BLaER1 (cell line): ENCODE data around the gene KCND1.

ENCODE experiments used
- H3K27ac ChIP-seq: shearing (Covaris generic); formaldehyde crosslinking; 2 replicates; pipeline ENCODE4 v1.8.1; 2022
- H3K27me3 ChIP-seq: shearing (Covaris generic); formaldehyde crosslinking; 2 replicates; pipeline ENCODE4 v1.8.1; 2022
- H3K36me3 ChIP-seq: shearing (Covaris generic); formaldehyde crosslinking; 2 replicates; pipeline ENCODE4 v1.8.1; 2022
- H3K4me1 ChIP-seq: shearing (Covaris generic); formaldehyde crosslinking; 2 replicates; pipeline ENCODE4 v1.8.1; 2022
- H3K4me2 ChIP-seq: shearing (Covaris generic); formaldehyde crosslinking; 2 replicates; pipeline ENCODE4 v1.8.1; 2022
- H3K4me3 ChIP-seq: shearing (Covaris generic); formaldehyde crosslinking; 2 replicates; pipeline ENCODE4 v1.8.1; 2022
- H3K9ac ChIP-seq: shearing (Covaris generic); formaldehyde crosslinking; 2 replicates; pipeline ENCODE4 v1.8.1; 2022
- H3K9me3 ChIP-seq: shearing (Covaris generic); formaldehyde crosslinking; 2 replicates; pipeline ENCODE4 v1.8.1; 2022
- H4K20me1 ChIP-seq: shearing (Covaris generic); formaldehyde crosslinking; 2 replicates; pipeline ENCODE4 v1.8.1; 2022
- Cebpa-rat ChIP-seq: shearing (Covaris generic); IDR thresholded peaks from 2 replicates; pipeline ENCODE4 v1.8.1; 2022

The KCND1 gene

GRCh38 chrX:48918301-48918642 lies 53.4 kb downstream of the KCND1 start:
- no peaks in the 10 kb centered on the region; the same call in 1 of the 2 replicates for H3K9me3 ChIP-seq
- peaks cover 48% of the 10 kb centered on the region for H3K27me3 ChIP-seq
- H3K4me2 ChIP-seq = peak overlapping the region; percentile 89
- H4K20me1 ChIP-seq = peaks cover 62% of the 10 kb centered on the region
- H3K4me3 ChIP-seq = peak overlapping the region; percentile 79
- H3K9ac ChIP-seq = peak overlapping the region; percentile 81
- H3K36me3 ChIP-seq = peaks cover 40% of the 10 kb centered on the region
- TF ChIP-seq Cebpa-rat = no peak
- peaks cover 33% of the 10 kb centered on the region for H3K4me1 ChIP-seq
- peak overlapping the region; percentile 85 for H3K27ac ChIP-seq

- Histone ChIP-seq H3K9ac (peak overlapping the region; percentile 81; the same call in 1 of the 2 replicates), H3K27me3 (peaks cover 45% of the 10 kb centered on the region), H3K4me1 (peaks cover 33% of the 10 kb centered on the region), H4K20me1 (peaks cover 57% of the 10 kb centered on the region), H3K9me3 (no peaks in the 10 kb centered on the region; the same call in 1 of the 2 replicates), H3K4me2 (peak overlapping the region; percentile 89), H3K36me3 (peaks cover 33% of the 10 kb centered on the region), H3K27ac (0 out of 2 replicates have a peak overlapping the region, but pooled peaks have one; percentile 35), H3K4me3 (peak overlapping the region; percentile 79)
- no peak for TF ChIP-seq Cebpa-rat
These were observed 54.3 kb downstream of the KCND1 start for GRCh38 chrX:48917139-48918001.

- H3K9me3 ChIP-seq = no peaks in the 10 kb centered on the region; the same call in 1 of the 2 replicates
- no peak overlapping the region for H3K9ac ChIP-seq
- H3K36me3 ChIP-seq = peaks cover 30% of the 10 kb centered on the region
- peaks cover 34% of the 10 kb centered on the region for H3K4me1 ChIP-seq
- no peak overlapping the region for H3K4me2 ChIP-seq
- TF ChIP-seq Cebpa-rat = no peak
- peaks cover 46% of the 10 kb centered on the region for H4K20me1 ChIP-seq
- H3K27me3 ChIP-seq = peaks cover 39% of the 10 kb centered on the region
- no peak overlapping the region for H3K4me3 ChIP-seq
- no peak overlapping the region for H3K27ac ChIP-seq
These were observed 56.8 kb downstream of the KCND1 start for GRCh38 chrX:48914593-48915493.

- no peak for TF ChIP-seq Cebpa-rat
- Histone ChIP-seq H3K4me2 (no peak overlapping the region), H3K27me3 (peaks cover 43% of the 10 kb centered on the region), H3K9ac (no peak overlapping the region), H3K36me3 (peaks cover 30% of the 10 kb centered on the region), H3K4me1 (peaks cover 28% of the 10 kb centered on the region), H3K9me3 (no peaks in the 10 kb centered on the region; the same call in 1 of the 2 replicates), H3K4me3 (no peak overlapping the region), H3K27ac (no peak overlapping the region), H4K20me1 (peaks cover 41% of the 10 kb centered on the region)
These were observed 57.9 kb downstream of the KCND1 start for GRCh38 chrX:48913605-48914366.

- H3K36me3 ChIP-seq = peaks cover 33% of the 10 kb centered on the region
- peak within 1 kb of the TSS; percentile 78 for H3K4me2 ChIP-seq
- peaks cover 30% of the 10 kb centered on the region for H4K20me1 ChIP-seq
- H3K9me3 ChIP-seq = no peaks in the 10 kb centered on the region
- peaks cover 43% of the 10 kb centered on the region for H3K27me3 ChIP-seq
- H3K27ac ChIP-seq = peak within 1 kb of the TSS; percentile 69
- TF ChIP-seq Cebpa-rat = no peak
- H3K4me3 ChIP-seq = peak within 1 kb of the TSS; percentile 77
- peaks cover 23% of the 10 kb centered on the region for H3K4me1 ChIP-seq
- H3K9ac ChIP-seq = peak within 1 kb of the TSS; percentile 75
These were observed 60.0 kb downstream of the KCND1 start, which contains the start of gene SLC35A2 for GRCh38 chrX:48911412-48912182. Gene SLC35A2 (minus strand): TSS chrX:48911646. CDS start chrX:48911636, 10 bp downstream.
